Stimulated activated CD4-positive, alpha-beta T cell treated with anti-CD3 and anti-CD28 coated beads, Interleukin-4, amount 100 ng/mL, for 24 hours (primary cell): Measurements from ENCODE around the gene TRAF3IP1.
"Not testable (repeated sequence)": the region's sequence is repeated elsewhere in the genome, so short reads cannot be mapped to it uniquely, and the experiment has no call there.

ENCODE experiments used
- DNase-seq: peaks from one replicate; pipeline ENCODE4 v3.0.0-alpha.2; 2020

The TRAF3IP1 gene

DNA sequence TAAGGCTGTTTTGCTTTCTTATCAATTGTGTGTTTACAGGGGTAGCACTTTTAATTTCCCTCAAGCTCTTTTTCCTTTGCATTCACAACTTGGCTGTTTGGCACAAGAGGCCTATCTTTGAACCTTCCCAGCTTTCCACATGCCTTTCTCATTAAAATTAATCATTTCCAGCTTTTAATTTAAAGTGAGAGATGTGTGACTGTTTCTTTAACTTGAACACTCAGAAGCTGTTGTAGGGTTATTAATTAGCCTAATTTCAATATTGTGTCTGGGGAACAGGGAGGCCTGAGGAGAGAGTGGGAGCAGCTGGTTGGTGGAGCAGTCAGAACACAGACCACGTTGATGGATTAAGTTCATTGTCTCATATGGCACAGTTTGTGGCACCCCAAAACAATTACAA, 111.1 kb downstream of the TRAF3IP1 start:
- no peak for DNase-seq

- no peak for DNase-seq
Observed at GRCh38 chr2:238433300-238433915, 113.1 kb downstream of the TRAF3IP1 start.

DNA sequence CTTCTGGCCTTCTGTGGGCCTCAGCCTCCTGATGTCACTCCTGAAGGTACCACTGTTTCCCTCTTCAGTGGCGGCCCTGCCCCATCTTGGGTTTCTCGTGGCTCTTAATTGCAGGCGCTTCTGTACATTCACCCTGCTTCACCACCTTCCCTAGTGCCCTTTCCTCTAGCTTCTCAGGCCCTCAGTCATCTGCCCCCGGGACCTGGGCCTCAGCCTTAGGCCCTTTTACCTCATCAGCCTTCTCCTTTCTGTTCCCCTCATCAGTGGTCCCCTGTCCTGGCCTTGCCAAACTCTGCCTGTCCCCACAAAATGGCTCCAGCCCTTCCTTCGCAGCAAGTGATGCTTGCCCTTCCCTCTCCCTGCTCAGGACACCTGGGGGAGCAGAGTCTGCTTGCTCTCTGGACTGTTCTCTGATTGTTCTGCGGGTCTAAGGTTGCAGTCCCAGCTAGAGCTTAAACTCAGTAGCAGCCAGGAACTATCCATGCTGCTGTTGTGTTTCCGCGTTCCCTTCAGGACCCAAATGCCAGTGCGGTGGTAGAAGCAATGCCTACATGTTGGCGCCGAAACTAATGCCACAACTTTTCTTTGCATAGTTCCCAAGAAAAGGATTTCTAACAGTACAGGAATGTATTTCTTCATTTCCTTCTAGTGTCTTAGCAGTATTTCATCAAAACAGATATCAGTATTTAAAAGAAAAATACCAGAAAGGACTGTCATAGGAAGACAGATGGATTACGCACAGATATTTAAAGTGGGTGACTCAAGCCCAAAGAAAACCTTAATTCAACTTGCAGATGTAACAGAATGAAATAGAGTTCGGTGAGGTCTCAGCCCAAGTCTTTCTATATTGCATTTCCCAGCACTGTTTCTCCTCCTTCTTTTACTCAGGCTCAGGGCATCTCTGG, 113.9 kb downstream of the TRAF3IP1 start:
- no peak for DNase-seq

DNA sequence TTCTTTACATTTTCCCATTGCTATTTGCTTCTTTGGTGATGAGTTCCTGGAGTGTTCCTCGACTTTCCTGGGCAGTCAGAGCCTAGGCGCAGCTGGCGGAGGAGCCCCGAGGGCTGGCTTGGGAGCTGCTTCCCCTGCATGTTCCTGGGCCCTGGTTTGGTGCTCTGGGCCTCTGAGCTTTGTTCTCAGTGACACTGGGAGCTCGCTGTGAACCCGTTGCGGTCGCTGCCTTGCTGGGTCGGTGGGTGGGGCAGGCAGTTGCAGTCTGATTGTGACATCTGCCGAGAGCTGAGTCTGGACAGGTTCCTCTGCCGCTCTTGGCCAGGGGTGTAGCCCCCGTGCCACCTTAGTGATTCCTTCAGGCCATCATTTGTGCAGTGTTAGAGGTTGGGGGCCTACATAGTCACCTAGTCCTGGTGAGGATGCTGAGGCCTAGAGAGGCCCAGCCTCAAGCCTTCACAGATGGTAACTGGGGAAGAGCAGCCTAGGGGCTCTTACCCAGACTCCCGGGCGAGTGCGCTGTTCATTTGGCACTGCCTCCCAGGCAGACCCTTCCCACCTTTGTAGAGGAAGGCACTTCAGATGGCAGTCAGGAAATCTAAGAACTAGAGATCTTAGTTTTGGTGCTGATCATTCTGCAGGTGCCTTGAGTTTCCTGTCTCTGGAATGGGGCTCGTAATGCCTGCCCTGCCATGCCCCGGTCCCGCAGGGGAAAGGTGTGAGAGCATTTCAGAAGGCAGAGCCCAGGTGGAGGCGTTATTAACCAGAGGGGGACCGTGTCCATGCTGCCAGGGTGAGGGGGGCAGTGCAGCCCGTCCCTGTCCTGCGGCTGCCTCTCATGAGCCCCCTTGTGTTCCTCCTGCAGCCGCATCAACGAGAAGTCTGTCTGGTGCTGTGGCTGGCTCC, 114.8 kb downstream of the TRAF3IP1 start:
- DNase-seq = no peak

GRCh38 chr2:238435752-238436096, 115.4 kb downstream of the TRAF3IP1 start:
- no peak for DNase-seq

DNA sequence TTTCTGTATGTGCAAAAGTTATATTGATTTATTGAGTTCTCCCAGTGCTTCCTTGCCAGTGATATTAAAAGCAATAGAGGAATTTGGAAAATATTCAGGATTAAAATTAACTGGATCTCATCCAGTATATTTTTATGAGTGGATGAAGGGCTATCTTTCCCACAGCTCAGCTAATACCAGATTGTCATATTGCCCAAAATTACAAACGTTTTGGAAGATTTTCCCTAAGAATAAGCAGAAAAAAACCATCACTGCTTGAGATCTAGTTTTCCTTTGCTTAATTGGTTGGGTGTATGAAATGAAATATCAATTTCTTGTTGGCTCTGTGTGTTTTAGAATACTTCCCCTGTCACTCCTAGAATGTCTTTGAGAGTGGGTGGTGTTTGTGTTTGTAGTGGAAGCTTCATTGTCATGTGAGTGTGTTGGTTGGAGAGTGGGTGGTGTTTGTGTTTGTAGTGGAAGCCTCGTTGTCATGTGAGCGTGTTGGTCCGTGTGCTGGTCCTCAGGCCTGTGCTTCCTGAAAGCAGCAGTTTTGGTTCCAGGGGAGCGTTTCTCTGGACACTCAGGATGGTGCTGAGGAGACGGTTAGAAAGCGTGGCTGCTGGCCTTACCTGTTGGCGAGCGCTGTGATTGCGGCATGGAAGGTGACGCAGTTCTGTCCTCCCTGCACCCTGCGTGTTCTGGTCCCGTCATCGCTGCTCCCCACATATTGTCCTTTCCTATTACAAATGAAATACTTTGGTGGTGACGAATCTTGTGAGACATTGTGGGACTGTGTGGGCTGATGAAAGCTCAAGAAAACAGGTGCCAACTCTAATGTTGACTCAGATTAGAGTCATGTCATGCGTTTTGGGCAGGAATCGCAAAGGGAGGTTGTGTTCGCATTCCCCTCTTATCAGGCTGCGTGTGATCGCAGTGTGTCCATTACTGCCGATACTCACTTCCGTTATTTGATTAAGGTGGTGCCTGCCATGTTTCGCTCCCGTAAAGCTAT, 118.8 kb downstream of the TRAF3IP1 start:
- peak; percentile 79 for DNase-seq

DNA sequence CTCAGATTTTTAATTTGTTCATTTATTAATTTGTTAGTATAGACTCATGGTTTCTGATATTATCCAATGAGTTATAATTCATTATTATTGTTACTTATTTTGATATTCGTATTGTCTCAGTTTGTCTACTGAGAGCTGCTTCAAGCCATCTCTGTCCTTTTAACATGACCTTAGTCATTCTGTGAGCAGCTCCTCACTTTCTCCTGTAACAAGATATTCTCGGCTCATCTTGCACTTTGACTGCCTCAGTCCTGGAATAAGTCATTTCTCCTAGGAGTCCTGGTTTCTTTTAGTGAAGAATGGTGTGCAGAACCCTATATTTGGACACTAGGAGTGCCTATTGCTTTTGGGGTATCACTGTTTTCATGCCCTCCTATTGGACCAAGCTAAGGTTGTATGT, 119.6 kb downstream of the TRAF3IP1 start:
- DNase-seq = no peak

GRCh38 chr2:238440331-238440730, 120.0 kb downstream of the TRAF3IP1 start:
- DNase-seq = no peak

GRCh38 chr2:238440767-238441166, 120.4 kb downstream of the TRAF3IP1 start:
- DNase-seq = no peak

- no peak for DNase-seq
Observed at GRCh38 chr2:238441262-238442114, 121.2 kb downstream of the TRAF3IP1 start.

GRCh38 chr2:238442257-238442656, 121.9 kb downstream of the TRAF3IP1 start:
- DNase-seq = not testable (repeated sequence)

DNA sequence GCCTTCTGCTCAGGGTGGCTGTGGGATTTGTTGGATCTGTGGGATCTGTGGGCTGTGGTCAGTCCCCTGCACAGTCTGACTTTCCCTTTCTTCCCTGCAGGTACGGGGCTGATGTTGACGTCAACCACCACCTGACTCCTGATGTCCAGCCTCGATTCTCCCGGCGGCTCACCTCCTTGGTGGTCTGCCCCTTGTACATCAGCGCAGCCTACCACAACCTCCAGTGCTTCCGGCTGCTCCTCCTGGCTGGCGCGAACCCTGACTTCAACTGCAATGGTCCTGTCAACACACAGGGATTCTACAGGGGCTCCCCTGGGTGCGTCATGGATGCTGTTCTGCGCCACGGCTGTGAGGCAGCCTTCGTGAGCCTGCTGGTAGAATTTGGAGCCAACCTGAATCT, 123.9 kb downstream of the TRAF3IP1 start:
- DNase-seq = no peak

DNA sequence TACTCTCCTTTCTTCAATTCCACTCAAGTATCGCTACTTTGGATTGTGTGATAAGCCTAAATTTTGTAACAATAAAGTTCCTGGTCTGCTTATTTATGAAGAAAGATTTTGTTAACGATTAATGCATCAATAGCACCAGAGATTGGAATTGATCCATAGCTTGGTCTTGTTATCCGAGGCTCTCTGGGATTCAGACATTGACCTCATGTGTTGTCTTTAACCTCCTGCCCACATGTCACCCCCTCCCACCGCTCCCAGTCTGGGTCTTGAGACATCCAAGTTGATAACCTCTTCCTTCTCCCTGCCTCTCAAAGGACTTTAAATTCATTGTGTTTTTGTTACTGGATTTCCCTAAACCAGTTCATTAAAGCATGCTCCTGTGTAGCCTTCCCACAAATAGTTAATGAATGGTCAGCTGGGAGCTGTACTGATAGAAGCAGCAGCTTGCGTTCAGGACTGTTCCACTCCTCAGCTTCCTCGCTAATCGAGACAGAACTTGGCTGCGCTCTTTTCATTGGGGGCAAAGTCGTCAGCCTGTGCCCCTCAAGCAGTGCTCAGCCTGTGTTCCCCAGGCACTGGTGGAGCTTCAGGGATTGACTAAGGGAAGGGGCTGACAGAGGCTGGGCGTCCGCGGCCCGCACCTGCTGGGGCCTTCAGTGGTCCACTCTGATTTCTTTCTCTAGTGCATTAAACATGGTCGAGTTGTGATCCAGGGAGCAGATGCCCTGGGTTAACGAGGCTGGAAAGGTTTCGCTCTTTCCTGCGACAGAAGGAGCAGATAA, 125.3 kb downstream of the TRAF3IP1 start:
- DNase-seq = no peak

DNA sequence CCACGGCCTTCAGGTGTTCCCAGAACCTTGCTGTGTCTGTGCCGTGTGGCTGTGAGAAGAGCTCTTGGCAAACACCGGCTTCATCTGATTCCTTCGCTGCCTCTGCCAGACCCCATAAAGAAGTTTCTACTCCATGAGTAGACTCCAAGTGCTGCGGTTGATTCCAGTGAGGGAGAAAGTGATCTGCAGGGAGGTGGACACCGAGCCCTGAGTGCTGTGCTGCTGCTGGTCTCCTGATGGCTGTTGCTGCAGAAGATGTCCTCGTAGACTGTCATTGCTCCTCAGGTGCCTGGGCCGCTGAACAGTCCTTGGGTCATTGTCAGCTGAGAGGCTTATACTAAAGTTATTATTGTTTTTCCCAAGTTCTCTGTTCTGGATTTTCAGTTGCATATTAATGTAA, 126.1 kb downstream of the TRAF3IP1 start:
- DNase-seq = no peak

DNA sequence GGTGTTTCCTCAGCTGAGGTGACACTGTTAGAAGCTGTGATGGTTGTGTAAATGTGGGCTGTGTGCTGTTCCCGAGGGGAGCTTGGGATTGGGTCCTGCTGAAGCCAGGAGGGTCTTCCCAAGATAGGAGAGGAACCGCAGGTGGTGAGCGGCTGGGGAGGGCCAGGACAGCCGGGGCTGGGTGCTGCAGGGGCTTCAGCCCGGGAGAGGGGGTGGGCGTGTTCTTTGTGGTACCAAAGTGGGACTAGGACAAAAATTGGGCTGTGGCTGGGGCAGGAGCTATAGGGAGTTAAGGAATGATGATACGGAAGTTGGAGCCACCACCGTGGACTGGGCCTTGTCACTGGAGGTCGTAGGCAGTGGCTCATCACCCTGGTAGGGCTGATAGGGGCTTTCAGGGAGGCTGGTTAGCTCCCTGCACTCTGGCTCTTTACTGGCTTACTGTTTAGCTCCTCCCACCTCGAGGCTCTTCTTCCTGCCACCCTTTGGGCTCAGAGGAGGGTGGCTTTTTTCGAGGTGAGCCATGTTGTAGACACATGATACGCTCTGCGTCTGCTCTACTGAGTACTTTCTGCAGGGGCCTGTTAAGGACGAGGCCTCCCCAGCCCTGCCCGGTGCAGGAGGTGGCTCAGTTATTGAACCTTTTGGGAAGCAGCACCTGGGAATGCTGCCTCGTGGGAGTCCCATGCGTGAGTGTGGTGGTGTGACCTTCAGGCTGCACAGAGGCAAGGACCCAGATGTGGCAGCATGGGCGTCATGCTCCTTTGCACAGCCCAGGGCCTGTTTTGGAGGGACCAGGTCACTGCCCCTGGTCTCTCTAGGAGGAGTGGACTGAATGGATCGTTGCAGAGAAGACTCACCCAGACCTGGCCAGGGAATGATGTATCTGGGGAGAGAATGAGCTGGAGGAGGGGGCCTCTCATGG, 128.0 kb downstream of the TRAF3IP1 start:
- no peak for DNase-seq

DNA sequence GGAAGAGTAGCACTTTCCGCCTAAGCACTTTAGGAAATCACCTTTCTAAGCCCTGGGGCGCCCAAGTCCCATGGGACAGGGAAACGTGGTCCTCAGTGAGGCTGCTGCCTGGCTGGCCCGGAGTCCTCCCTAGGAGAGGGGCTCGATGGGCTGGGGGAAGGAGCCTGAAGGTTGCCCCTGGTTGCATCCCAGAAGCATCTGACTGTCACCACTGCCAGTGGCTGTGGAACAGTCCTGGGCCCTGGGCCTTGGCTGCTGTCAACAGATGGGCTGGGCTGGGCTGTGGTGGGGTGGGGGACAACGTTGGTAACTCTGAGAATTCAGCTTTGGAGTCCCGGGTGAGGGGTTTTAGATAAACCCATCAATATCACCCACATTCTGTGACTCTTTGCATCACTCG, 128.9 kb downstream of the TRAF3IP1 start:
- DNase-seq = no peak

DNA sequence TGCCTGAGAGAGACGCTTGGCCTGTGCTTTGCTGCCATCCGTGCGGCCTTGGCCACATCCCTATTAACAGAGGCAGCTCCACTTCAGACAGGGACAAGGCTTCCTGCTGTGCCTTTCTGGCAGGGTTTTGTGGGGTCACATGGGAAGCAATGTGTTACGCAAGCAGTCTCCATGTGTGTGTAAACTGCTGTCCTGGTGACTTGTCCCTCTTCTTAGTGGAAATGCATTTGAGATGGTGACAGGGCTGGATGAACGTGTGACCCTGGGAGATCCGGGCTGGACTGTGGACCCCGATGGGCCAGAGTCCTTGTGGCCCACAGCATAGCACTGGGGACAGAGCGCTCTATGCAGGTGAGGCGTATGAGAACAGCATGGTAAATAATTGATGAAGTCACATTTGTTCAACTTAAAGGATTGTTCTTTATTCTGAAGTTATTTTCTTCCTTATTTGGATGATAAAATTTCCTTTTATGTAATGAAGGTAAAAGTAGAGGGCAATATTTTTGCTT, 129.6 kb downstream of the TRAF3IP1 start:
- no peak for DNase-seq

- no peak for DNase-seq
Observed at GRCh38 chr2:238450440-238450861, 130.1 kb downstream of the TRAF3IP1 start.
